PC-3 (cell line): Measurements from ENCODE around the gene CAND1.

Experiments
- EZH2 ChIP-seq: fragments of 300-600 bp; sonication (generic); IDR thresholded peaks from one replicate; pipeline ENCODE4 v1.6.1; 2017; ENCODE audit warnings: antibody characterized with exemption, mild to moderate bottlenecking, low read length; ENCODE audit not compliant: unreplicated experiment
- TF ChIP-seq, protein P1 (sequence below): fragments of 300-600 bp; sonication (generic); conservative IDR thresholded peaks from 2 replicates; pipeline ENCODE4 v1.5.1; 2017; ENCODE audit warnings: antibody characterized with exemption, low read depth, mild to moderate bottlenecking, low read length

DNA sequence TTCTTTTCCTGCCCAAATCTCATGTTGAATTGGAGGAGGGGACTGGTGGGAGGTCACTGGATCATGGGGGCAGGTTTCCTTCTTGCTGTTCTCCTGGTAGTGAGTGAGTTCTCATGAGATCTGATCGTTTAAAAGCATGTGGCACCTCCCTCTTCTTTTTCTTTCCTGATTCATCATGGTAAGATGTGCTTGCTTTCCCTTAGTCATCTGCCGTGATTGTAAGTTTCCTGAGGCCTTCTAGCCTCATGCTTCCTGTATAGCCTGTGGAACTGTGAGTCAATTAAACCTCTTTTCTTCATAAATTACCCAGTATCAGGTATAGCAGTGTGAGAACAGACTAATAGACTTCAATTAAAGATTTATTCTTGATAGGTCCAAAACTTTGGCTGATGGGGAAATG lies 83.5 kb downstream of the CAND1 start:
- no peak for TF ChIP-seq EZH2
- TF ChIP-seq, protein P1, sequence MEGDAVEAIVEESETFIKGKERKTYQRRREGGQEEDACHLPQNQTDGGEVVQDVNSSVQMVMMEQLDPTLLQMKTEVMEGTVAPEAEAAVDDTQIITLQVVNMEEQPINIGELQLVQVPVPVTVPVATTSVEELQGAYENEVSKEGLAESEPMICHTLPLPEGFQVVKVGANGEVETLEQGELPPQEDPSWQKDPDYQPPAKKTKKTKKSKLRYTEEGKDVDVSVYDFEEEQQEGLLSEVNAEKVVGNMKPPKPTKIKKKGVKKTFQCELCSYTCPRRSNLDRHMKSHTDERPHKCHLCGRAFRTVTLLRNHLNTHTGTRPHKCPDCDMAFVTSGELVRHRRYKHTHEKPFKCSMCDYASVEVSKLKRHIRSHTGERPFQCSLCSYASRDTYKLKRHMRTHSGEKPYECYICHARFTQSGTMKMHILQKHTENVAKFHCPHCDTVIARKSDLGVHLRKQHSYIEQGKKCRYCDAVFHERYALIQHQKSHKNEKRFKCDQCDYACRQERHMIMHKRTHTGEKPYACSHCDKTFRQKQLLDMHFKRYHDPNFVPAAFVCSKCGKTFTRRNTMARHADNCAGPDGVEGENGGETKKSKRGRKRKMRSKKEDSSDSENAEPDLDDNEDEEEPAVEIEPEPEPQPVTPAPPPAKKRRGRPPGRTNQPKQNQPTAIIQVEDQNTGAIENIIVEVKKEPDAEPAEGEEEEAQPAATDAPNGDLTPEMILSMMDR: no peak
